Muscle of leg (tissue), 11 donors: ENCODE measurements around the gene SARNP. TPM values are rescaled to one million over a fixed set of nuclear protein-coding genes. Genes with fewer than 3 reads are reported as not detected.
"Not testable (repeated sequence)": the region's sequence is repeated elsewhere in the genome, so short reads cannot be mapped to it uniquely, and the experiment has no call there.

Experiments
- DNase-seq: peaks from one replicate; pipeline ENCODE4 v3.0.0; 2013
- H3K27ac ChIP-seq: one replicate; pipeline ENCODE4 v1.5.1; 2013; ENCODE audit warnings: mild to moderate bottlenecking, low read length, control low read depth
- H3K27me3 ChIP-seq: one replicate; pipeline ENCODE4 v1.6.1; 2013; ENCODE audit warnings: low read length; ENCODE audit not compliant: control insufficient read depth, insufficient read depth
- H3K36me3 ChIP-seq: one replicate; pipeline ENCODE4 v1.6.1; 2013; ENCODE audit warnings: low read length; ENCODE audit not compliant: control insufficient read depth, insufficient read depth
- H3K4me1 ChIP-seq: one replicate; pipeline ENCODE4 v1.6.1; 2013; ENCODE audit warnings: low read length; ENCODE audit not compliant: control insufficient read depth, insufficient read depth
- H3K4me3 ChIP-seq: one replicate; pipeline ENCODE4 v1.5.1; 2013; ENCODE audit warnings: low read length, control low read depth
- H3K9me3 ChIP-seq: replicated peaks from 2 replicates; pipeline ENCODE4 v1.6.1; 2013; ENCODE audit warnings: low read depth, low read length; ENCODE audit not compliant: control insufficient read depth
- WGBS: methylation state at CpG from one replicate; pipeline ENCODE4 v1.1.5; 2013; ENCODE audit warnings: missing lambda C conversion rate; ENCODE audit not compliant: insufficient coverage; 5-methylcytosine and 5-hydroxymethylcytosine counted together
- polyA plus RNA-seq, 8 donors: library from polyadenylated mRNA; unstranded; fragments of 120-200 nt; gene quantifications; one replicate each; pipeline versions ENCODE4 v1.2.1 to v1.2.3, GENCODE V29; 2013; ENCODE audit warnings: inconsistent platforms in 1 of 8, low replicate concordance in 1 of 8; ENCODE audit not compliant: insufficient read length in 8 of 8, insufficient read depth in 1 of 8
- total RNA-seq: library from RNA; stranded (reverse); fragments of 120-200 nt; gene quantifications from one replicate; pipeline ENCODE4 v1.2.4, GENCODE V29; 2013

The SARNP gene
- total and polyA plus RNA-seq, 9 donors: 66.6 to 104 (median 81.6) TPM

- H3K27me3 ChIP-seq: no peaks in the 10 kb centered on the region
- peak overlapping the region; percentile 59 for H3K27ac ChIP-seq
- H3K9me3 ChIP-seq: no peaks in the 10 kb centered on the region
- peaks cover 7% of the 10 kb centered on the region for H3K4me1 ChIP-seq
- peaks cover 29% of the 10 kb centered on the region for H3K36me3 ChIP-seq
- DNase-seq: peak; percentile 61
- H3K4me3 ChIP-seq: no peak overlapping the region
- WGBS: 36% methylated on average over 3 of the region's 6 CpGs
Observed at GRCh38 chr12:55771736-55772135, 45.8 kb downstream of the SARNP start.

- WGBS: 100% methylated on average over 1 of the region's 4 CpGs
- no peaks in the 10 kb centered on the region for H3K9me3 ChIP-seq
- DNase-seq: no peak
- H3K4me3 ChIP-seq: no peak overlapping the region
- peaks cover 5% of the 10 kb centered on the region for H3K4me1 ChIP-seq
- H3K27ac ChIP-seq: no peak overlapping the region
- H3K27me3 ChIP-seq: no peaks in the 10 kb centered on the region
- peaks cover 26% of the 10 kb centered on the region for H3K36me3 ChIP-seq
Observed at GRCh38 chr12:55767156-55767555, 50.4 kb downstream of the SARNP start.

- WGBS: 34% methylated on average over 2 of the region's 5 CpGs
Observed at GRCh38 chr12:55765736-55766290, 51.7 kb downstream of the SARNP start.

GRCh38 chr12:55762646-55763045 lies 54.9 kb downstream of the SARNP start:
- no peak for DNase-seq
- Histone ChIP-seq H3K27me3 (no peaks in the 10 kb centered on the region), H3K9me3 (no peaks in the 10 kb centered on the region), H3K27ac (no peak overlapping the region), H3K36me3 (peaks cover 53% of the 10 kb centered on the region), H3K4me1 (no peaks in the 10 kb centered on the region), H3K4me3 (no peak overlapping the region)

More at GRCh38 chr12:55765736-55766290, 51.7 kb downstream of the SARNP start:
- H3K4me1 ChIP-seq: no peaks in the 10 kb centered on the region
- peaks cover 26% of the 10 kb centered on the region for H3K36me3 ChIP-seq
- H3K27me3 ChIP-seq: no peaks in the 10 kb centered on the region
- H3K27ac ChIP-seq: no peak overlapping the region
- DNase-seq: no peak
- no peak overlapping the region for H3K4me3 ChIP-seq
- no peaks in the 10 kb centered on the region for H3K9me3 ChIP-seq

GRCh38 chr12:55760663-55761062 lies 56.9 kb downstream of the SARNP start:
- Histone ChIP-seq H3K36me3 (peaks cover 65% of the 10 kb centered on the region), H3K4me1 (no peaks in the 10 kb centered on the region), H3K27me3 (no peaks in the 10 kb centered on the region), H3K4me3 (no peak overlapping the region), H3K9me3 (no peaks in the 10 kb centered on the region), H3K27ac (no peak overlapping the region)
- WGBS: 89% methylated on average over 3 of the region's 6 CpGs
- no peak for DNase-seq

- H3K27me3 ChIP-seq, H3K4me1 ChIP-seq, DNase-seq, H3K9me3 ChIP-seq, H3K4me3 ChIP-seq, H3K27ac ChIP-seq: not testable (repeated sequence)
- peaks cover 79% of the 10 kb centered on the region for H3K36me3 ChIP-seq
- WGBS: 100% methylated on average over 1 of the region's 4 CpGs
Observed at GRCh38 chr12:55758575-55758974, 58.9 kb downstream of the SARNP start.

- WGBS: no CpG with 5 or more reads among the region's 2 CpGs
- Histone ChIP-seq H3K27ac (no peak overlapping the region), H3K4me1 (no peaks in the 10 kb centered on the region), H3K4me3 (no peak overlapping the region), H3K9me3 (no peaks in the 10 kb centered on the region), H3K27me3 (no peaks in the 10 kb centered on the region), H3K36me3 (peaks cover 80% of the 10 kb centered on the region)
- DNase-seq: no peak
Observed at GRCh38 chr12:55757701-55758100, 59.8 kb downstream of the SARNP start.

GRCh38 chr12:55755246-55755645 lies 62.3 kb downstream of the SARNP start:
- H3K27ac ChIP-seq: no peak overlapping the region
- no peak for DNase-seq
- no peaks in the 10 kb centered on the region for H3K27me3 ChIP-seq
- no peaks in the 10 kb centered on the region for H3K9me3 ChIP-seq
- peaks cover 87% of the 10 kb centered on the region for H3K36me3 ChIP-seq
- H3K4me3 ChIP-seq: no peak overlapping the region
- no peaks in the 10 kb centered on the region for H3K4me1 ChIP-seq
- WGBS: no CpG with 5 or more reads among the region's 2 CpGs

- Histone ChIP-seq H3K36me3 (peaks cover 45% of the 10 kb centered on the region), H3K9me3 (no peaks in the 10 kb centered on the region), H3K4me3 (no peak overlapping the region), H3K27me3 (peaks cover 2% of the 10 kb centered on the region), H3K27ac (no peak overlapping the region), H3K4me1 (peaks cover 27% of the 10 kb centered on the region)
- WGBS: 77% methylated on average over 16 of the region's 18 CpGs
- no peak for DNase-seq
Observed at GRCh38 chr12:55748230-55748993, 69.1 kb downstream of the SARNP start.

GRCh38 chr12:55746913-55747231 lies 70.7 kb downstream of the SARNP start:
- H3K4me1 ChIP-seq: peaks cover 35% of the 10 kb centered on the region
- H3K27me3 ChIP-seq: peaks cover 2% of the 10 kb centered on the region
- H3K4me3 ChIP-seq: no peak overlapping the region
- peaks cover 31% of the 10 kb centered on the region for H3K36me3 ChIP-seq
- no peak for DNase-seq
- H3K27ac ChIP-seq: no peak overlapping the region
- no peaks in the 10 kb centered on the region for H3K9me3 ChIP-seq
